ENCODE data around the gene AKNAD1.
"Not testable (repeated sequence)": the region's sequence is repeated elsewhere in the genome, so short reads cannot be mapped to it uniquely, and the experiment has no call there.

AKNAD1 gene

GRCh38 chr1:108829498-108829916 is 27.4 kb downstream of the AKNAD1 start:
- DNase-seq, result no peak

- DNase-seq, result peak; percentile 79
Measured at GRCh38 chr1:108828074-108828961, 28.6 kb downstream of the AKNAD1 start.

- DNase-seq, result no peak
Measured at GRCh38 chr1:108826081-108826635, 30.7 kb downstream of the AKNAD1 start.

GRCh38 chr1:108824051-108824450 is 32.8 kb downstream of the AKNAD1 start:
- DNase-seq, result no peak

- no peak for DNase-seq
Measured at GRCh38 chr1:108823632-108824031, 33.3 kb downstream of the AKNAD1 start.

GRCh38 chr1:108819878-108820277 is 37.0 kb downstream of the AKNAD1 start:
- no peak for DNase-seq

GRCh38 chr1:108817811-108818210 is 39.1 kb downstream of the AKNAD1 start:
- no peak for DNase-seq

GRCh38 chr1:108817016-108817415 is 39.9 kb downstream of the AKNAD1 start:
- peak; percentile 55 for DNase-seq

- peak; percentile 87 for DNase-seq
Measured at GRCh38 chr1:108816049-108816893, 40.6 kb downstream of the AKNAD1 start.

- peak; percentile 5 for DNase-seq
Measured at GRCh38 chr1:108815566-108815965, 41.3 kb downstream of the AKNAD1 start.

- DNase-seq, result peak; percentile 71
Measured at GRCh38 chr1:108814343-108815125, 42.4 kb downstream of the AKNAD1 start.

GRCh38 chr1:108813326-108813725 is 43.6 kb downstream of the AKNAD1 start:
- DNase-seq, result no peak

GRCh38 chr1:108811611-108812010 is 45.3 kb downstream of the AKNAD1 start:
- no peak for DNase-seq

- no peak for DNase-seq
Measured at GRCh38 chr1:108808438-108808837, 48.5 kb downstream of the AKNAD1 start.

- DNase-seq, result no peak
Measured at GRCh38 chr1:108803548-108803947, 53.3 kb downstream of the AKNAD1 start.

- peak; percentile 31 for DNase-seq
Measured at GRCh38 chr1:108801101-108801500, 55.8 kb downstream of the AKNAD1 start.

- no peak for DNase-seq
Measured at GRCh38 chr1:108799001-108799400, 57.9 kb downstream of the AKNAD1 start.

- DNase-seq, result no peak
Measured at GRCh38 chr1:108792420-108792819, 64.5 kb downstream of the AKNAD1 start.

- DNase-seq, result no peak
Measured at GRCh38 chr1:108791790-108792189, 65.1 kb downstream of the AKNAD1 start.

- DNase-seq, result no peak
Measured at GRCh38 chr1:108785880-108786279, 71.0 kb downstream of the AKNAD1 start.

GRCh38 chr1:108785264-108785663 is 71.6 kb downstream of the AKNAD1 start:
- no peak for DNase-seq

- DNase-seq, result not testable (repeated sequence)
Measured at GRCh38 chr1:108781575-108781944, 75.3 kb downstream of the AKNAD1 start.
